UCSD-AML1 (cell line): Measurements from ENCODE around the gene CTTNBP2.

ENCODE experiments used
- DNase-seq: peaks from one replicate; lab custom pipeline; 2025; ENCODE audit not compliant: unreplicated experiment; lab: John Stamatoyannopoulos, UW

CTTNBP2 gene

GRCh38 chr7:117705630-117706029 is 167.6 kb downstream of the CTTNBP2 start:
- no peak for DNase-seq

- no peak for DNase-seq
Observed at GRCh38 chr7:117704063-117704462, 169.2 kb downstream of the CTTNBP2 start.

GRCh38 chr7:117698018-117698417 is 175.2 kb downstream of the CTTNBP2 start:
- no peak for DNase-seq

- no peak for DNase-seq
Observed at GRCh38 chr7:117692338-117692737, 180.9 kb downstream of the CTTNBP2 start.

GRCh38 chr7:117690147-117690546 is 183.1 kb downstream of the CTTNBP2 start:
- no peak for DNase-seq

GRCh38 chr7:117689406-117689805 is 183.8 kb downstream of the CTTNBP2 start:
- DNase-seq = no peak

- no peak for DNase-seq
Observed at GRCh38 chr7:117688126-117688525, 185.1 kb downstream of the CTTNBP2 start.

- no peak for DNase-seq
Observed at GRCh38 chr7:117686311-117686935, 186.8 kb downstream of the CTTNBP2 start.

GRCh38 chr7:117685795-117686194 is 187.4 kb downstream of the CTTNBP2 start:
- DNase-seq = no peak

- no peak for DNase-seq
Observed at GRCh38 chr7:117683430-117684175, 189.6 kb downstream of the CTTNBP2 start.

GRCh38 chr7:117682681-117683385 is 190.4 kb downstream of the CTTNBP2 start:
- DNase-seq = no peak

- DNase-seq = no peak
Observed at GRCh38 chr7:117679120-117679519, 194.1 kb downstream of the CTTNBP2 start.

- DNase-seq = no peak
Observed at GRCh38 chr7:117675497-117676435, 197.5 kb downstream of the CTTNBP2 start.

GRCh38 chr7:117674617-117675016 is 198.6 kb downstream of the CTTNBP2 start:
- DNase-seq = no peak

- DNase-seq = no peak
Observed at GRCh38 chr7:117673839-117674238, 199.4 kb downstream of the CTTNBP2 start.

- DNase-seq = no peak
Observed at GRCh38 chr7:117673367-117673766, 199.9 kb downstream of the CTTNBP2 start.

- DNase-seq = no peak
Observed at GRCh38 chr7:117672453-117672852, 200.8 kb downstream of the CTTNBP2 start.

- no peak for DNase-seq
Observed at GRCh38 chr7:117669818-117670217, 203.4 kb downstream of the CTTNBP2 start.

GRCh38 chr7:117667456-117667855 is 205.8 kb downstream of the CTTNBP2 start:
- no peak for DNase-seq

- DNase-seq = no peak
Observed at GRCh38 chr7:117666689-117667088, 206.6 kb downstream of the CTTNBP2 start.

- DNase-seq = no peak
Observed at GRCh38 chr7:117666031-117666430, 207.2 kb downstream of the CTTNBP2 start.
